Measurements from ENCODE around the gene VSIG10L2.

DNA sequence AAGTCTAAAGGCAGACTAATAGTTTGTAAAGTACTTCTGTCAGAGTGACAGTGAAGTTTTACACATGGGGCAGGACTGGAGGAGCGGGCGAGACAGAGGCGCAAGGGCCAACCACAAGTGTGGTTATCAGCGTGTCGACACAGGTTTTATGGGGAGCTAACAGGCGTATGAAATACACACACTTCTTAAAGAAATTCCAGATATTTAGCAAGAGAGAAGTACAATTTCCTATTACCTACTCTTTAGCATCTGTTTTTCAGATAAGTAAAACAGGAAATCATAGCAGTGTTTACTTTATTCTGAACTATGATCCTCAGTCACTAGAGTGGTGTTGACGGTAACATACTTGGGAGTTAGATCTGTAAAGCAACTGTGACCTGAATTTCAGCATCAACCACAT is 22.5 kb downstream of the VSIG10L2 start:
- TF ChIP-seq, protein P1, sequence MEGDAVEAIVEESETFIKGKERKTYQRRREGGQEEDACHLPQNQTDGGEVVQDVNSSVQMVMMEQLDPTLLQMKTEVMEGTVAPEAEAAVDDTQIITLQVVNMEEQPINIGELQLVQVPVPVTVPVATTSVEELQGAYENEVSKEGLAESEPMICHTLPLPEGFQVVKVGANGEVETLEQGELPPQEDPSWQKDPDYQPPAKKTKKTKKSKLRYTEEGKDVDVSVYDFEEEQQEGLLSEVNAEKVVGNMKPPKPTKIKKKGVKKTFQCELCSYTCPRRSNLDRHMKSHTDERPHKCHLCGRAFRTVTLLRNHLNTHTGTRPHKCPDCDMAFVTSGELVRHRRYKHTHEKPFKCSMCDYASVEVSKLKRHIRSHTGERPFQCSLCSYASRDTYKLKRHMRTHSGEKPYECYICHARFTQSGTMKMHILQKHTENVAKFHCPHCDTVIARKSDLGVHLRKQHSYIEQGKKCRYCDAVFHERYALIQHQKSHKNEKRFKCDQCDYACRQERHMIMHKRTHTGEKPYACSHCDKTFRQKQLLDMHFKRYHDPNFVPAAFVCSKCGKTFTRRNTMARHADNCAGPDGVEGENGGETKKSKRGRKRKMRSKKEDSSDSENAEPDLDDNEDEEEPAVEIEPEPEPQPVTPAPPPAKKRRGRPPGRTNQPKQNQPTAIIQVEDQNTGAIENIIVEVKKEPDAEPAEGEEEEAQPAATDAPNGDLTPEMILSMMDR (IDR thresholded peaks at IDR 0.05; ENCODE audit: insufficient read depth, low read length, poor library complexity, severe bottlenecking): no peak
- TF ChIP-seq EZH2phosphoT487 (conservative IDR thresholded peaks at IDR 0.05; ENCODE audit: low read length): no peak
